GM20000 (cell line): ENCODE measurements around the gene IPO4.

Experiments
- DNase-seq: peaks from one replicate; pipeline ENCODE4 v3.0.0; 2012; ENCODE audit warnings: low spot score
- TF ChIP-seq, protein P1 (sequence below): IDR thresholded peaks from 2 replicates; pipeline ENCODE4 v1.5.1; 2012; ENCODE audit warnings: mild to moderate bottlenecking, control low read depth; ENCODE audit errors: extremely low read depth, missing control alignments

Gene IPO4

DNA sequence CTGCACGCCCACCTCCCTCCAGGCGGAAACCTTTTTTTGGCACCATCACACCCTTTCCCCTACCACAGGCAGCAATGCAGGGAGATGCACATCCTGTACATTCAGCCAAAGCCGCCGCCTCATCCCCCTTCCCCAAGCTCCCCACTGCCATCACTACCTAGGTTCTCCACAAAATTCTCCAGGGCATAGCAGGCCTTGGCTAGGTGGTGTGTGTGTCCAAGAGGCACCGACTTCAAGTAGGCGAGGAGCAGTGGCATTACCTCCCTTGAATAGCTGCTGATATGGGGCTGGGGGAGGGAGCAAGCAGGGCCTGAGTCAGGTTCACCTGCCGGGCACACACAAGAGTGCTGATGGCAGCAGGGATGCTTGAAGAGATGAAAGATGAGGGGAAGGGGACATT lies 3.6 kb downstream of the IPO4 start:
- no peak for DNase-seq
- TF ChIP-seq, protein P1, sequence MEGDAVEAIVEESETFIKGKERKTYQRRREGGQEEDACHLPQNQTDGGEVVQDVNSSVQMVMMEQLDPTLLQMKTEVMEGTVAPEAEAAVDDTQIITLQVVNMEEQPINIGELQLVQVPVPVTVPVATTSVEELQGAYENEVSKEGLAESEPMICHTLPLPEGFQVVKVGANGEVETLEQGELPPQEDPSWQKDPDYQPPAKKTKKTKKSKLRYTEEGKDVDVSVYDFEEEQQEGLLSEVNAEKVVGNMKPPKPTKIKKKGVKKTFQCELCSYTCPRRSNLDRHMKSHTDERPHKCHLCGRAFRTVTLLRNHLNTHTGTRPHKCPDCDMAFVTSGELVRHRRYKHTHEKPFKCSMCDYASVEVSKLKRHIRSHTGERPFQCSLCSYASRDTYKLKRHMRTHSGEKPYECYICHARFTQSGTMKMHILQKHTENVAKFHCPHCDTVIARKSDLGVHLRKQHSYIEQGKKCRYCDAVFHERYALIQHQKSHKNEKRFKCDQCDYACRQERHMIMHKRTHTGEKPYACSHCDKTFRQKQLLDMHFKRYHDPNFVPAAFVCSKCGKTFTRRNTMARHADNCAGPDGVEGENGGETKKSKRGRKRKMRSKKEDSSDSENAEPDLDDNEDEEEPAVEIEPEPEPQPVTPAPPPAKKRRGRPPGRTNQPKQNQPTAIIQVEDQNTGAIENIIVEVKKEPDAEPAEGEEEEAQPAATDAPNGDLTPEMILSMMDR, result no peak

- TF ChIP-seq, protein P1, result no peak
- DNase-seq, result no peak
These were observed 4.3 kb downstream of the IPO4 start for GRCh38 chr14:24184104-24184970.

DNA sequence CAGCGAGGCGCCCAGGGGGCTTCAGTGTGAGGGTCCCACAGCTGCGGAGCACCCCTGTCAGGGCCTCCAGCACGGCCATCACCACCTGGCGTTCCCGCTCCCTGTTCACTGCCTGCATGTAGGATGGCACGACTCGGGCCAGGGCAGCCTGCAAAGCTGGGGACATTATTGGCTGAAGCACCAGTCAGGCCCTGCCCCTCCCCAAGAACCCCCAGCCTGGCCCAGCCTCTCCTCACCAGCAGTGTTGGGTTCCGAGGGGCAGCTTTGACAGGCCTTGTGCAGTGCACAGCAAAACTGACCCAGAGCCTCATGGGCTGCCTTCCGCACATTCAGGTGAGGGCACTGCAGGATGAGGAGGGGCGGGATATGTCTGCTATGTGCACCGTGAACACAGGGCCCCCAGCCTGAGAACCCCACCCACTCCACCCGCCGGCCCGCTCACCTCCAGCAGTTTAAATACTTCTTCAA lies 5.6 kb downstream of the IPO4 start:
- DNase-seq, result no peak
- TF ChIP-seq, protein P1, result no peak

DNA sequence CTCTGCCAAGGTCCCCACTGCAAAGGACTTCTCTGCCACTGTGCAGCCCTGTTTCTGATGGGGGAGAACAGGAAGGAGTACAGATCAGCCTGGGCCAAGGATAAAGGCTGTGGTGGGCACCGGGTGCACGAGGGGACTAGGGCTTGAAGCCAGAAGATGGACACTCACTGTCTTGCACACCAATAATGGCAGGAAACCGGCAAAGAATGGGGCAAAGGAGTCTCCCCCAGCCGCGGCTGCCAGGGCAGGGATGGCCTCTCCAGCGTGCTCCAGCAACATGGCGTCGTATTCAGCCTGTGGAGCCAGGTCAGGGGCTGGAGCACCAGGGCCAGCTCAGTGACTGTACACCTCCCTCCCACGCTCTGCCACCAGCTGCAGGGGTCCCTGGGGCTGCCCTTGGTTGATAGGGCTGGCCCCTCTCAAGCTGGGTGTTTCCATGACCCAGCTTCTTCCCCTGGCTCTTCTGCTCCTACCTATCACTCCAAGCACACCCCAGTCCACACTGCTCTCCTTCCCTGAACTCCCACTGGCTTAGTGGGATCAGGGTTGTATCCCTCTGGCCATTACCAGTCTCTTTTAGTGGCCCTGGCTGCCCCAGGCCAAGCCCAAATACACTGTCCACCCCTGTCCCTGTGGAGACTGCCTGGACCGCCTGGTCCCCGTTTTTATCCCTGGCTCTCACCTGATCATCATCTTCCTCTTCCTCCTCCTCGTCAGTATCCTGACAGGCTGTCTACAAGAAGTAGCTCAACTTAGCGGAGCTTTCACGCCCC lies 6.3 kb downstream of the IPO4 start:
- TF ChIP-seq, protein P1, result no peak
- DNase-seq, result no peak

DNA sequence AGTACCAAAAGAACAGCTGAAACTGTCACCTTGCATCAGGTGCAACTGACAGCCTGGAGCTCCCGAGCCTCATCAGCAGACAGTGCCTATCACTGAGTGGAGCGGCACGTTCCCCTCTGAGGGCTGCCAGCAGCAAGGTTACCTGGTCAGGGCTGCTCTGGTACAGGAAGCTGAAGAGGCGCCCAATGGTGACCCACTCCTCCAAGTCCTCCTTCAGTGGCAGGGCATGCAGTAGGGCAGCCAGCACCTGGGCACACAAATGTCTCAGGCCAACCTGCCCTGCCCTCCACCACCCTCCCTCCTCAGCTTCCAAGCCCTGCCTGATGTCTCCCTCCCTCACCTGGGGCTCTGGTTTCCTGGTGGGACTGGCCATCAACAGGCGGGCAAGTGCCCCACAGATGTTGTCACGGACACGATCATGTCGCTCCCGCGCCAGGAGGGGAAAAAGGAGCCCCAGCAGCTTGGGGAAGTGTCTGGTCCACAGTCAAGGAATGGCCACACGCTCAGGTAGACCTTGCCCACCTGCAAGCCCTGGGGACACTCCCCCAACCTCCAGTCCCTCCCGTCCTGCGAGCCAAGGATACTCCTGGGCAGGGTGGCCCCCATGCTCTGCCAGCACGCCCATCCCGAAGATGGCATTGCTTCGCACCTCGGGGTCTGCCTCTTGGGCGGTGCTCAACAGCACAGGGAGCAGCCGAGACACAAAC lies 7.1 kb downstream of the IPO4 start:
- DNase-seq, result no peak
- TF ChIP-seq, protein P1, result no peak

- TF ChIP-seq, protein P1, result no peak
- DNase-seq, result no peak
These were observed 8.4 kb downstream of the IPO4 start for GRCh38 chr14:24179961-24180796.
